C4-2B (cell line): ENCODE results near the gene ARVCF.

Experiments
- ZFX ChIP-seq: fragments of 450-650 bp; IDR thresholded peaks from 2 replicates; pipeline ENCODE4 v1.6.1; 2017
- TF ChIP-seq, protein P1 (sequence below): fragments of 450-650 bp; conservative IDR thresholded peaks from 2 replicates; pipeline ENCODE4 v1.5.1; 2017; ENCODE audit warnings: mild to moderate bottlenecking

DNA sequence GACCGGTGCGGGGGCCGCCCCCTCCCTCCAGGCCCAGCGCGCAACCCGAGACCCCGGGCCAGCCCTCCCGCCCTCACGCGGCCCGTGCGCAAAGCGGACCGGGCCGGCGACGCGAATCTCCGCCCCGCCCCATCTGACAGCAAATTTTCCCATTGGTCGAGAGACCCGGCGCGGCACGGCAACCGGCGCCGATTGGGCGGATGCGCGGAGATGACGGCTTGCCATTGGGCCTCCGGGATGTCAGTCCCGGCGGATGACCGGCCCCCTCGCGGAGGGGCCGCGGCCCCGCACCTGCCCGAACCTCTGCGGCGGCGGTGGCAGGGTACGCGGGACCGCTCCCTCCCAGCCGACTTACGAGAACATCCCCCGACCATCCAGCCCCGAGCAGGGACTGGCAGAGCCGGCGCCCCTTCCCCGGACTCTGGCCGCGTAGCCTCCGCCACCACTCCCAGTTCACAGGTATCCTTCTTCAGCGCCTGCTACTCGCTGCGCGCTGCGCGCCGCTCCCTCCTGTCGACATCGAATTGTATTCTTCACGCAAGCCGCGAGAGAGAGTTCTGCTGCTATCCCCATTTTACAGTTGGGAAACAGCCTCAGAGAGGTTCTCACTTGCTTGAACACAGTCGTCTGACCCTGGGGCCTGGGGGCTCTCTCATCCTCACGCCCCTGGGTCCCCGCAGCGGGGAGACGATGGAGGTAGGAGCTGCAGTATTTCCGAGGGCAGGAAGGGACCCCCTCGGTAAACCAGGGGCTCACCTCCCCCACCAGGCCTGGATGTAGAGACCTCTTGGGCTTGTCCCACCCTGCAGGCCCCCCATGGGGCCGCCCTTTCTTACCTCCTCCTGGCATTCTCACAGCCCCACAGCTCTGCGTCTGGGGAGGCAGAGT lies at the start of gene ARVCF:
- TF ChIP-seq, protein P1, sequence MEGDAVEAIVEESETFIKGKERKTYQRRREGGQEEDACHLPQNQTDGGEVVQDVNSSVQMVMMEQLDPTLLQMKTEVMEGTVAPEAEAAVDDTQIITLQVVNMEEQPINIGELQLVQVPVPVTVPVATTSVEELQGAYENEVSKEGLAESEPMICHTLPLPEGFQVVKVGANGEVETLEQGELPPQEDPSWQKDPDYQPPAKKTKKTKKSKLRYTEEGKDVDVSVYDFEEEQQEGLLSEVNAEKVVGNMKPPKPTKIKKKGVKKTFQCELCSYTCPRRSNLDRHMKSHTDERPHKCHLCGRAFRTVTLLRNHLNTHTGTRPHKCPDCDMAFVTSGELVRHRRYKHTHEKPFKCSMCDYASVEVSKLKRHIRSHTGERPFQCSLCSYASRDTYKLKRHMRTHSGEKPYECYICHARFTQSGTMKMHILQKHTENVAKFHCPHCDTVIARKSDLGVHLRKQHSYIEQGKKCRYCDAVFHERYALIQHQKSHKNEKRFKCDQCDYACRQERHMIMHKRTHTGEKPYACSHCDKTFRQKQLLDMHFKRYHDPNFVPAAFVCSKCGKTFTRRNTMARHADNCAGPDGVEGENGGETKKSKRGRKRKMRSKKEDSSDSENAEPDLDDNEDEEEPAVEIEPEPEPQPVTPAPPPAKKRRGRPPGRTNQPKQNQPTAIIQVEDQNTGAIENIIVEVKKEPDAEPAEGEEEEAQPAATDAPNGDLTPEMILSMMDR = no peak
- TF ChIP-seq ZFX = peak; percentile 33; the same call in 1 of the 2 replicates
